D721Med (cell line): Measurements from ENCODE around the gene U2AF2.

Experiments used
- DNase-seq: peaks from one replicate; pipeline ENCODE4 v3.0.0; 2011; ENCODE audit warnings: low spot score; ENCODE audit not compliant: insufficient read length
- FAIRE-seq: peaks from 2 replicates; lab custom pipeline; 2011; peaks lifted over from hg19 to GRCh38; lab: Jason Lieb, UNC
- CTCF ChIP-seq: IDR thresholded peaks from 2 replicates; pipeline ENCODE4 v1.5.1; 2012; ENCODE audit warnings: mild to moderate bottlenecking, control low read depth; ENCODE audit not compliant: insufficient read depth; ENCODE audit errors: missing control alignments

The U2AF2 gene

GRCh38 chr19:55611300-55611982, 43.4 kb upstream of the U2AF2 start:
- DNase-seq, result no peak
- TF ChIP-seq CTCF, result no peak
- FAIRE-seq, result no peak

- TF ChIP-seq CTCF, result no peak
- no peak for FAIRE-seq
- DNase-seq, result no peak
Measured at GRCh38 chr19:55611983-55612645, 42.7 kb upstream of the U2AF2 start.

GRCh38 chr19:55613396-55613795, 41.4 kb upstream of the U2AF2 start:
- no peak for TF ChIP-seq CTCF
- no peak for DNase-seq
- no peak for FAIRE-seq

GRCh38 chr19:55613930-55614710, 40.7 kb upstream of the U2AF2 start:
- no peak for TF ChIP-seq CTCF
- FAIRE-seq (no peak), DNase-seq (no peak)

GRCh38 chr19:55614711-55615542, 39.9 kb upstream of the U2AF2 start:
- DNase-seq (no peak), FAIRE-seq (no peak)
- no peak for TF ChIP-seq CTCF

GRCh38 chr19:55615543-55616394, 39.1 kb upstream of the U2AF2 start:
- no peak for TF ChIP-seq CTCF
- no peak for DNase-seq
- no peak for FAIRE-seq
